Measurements from ENCODE around the gene GLT6D1.

GRCh38 chr9:135612437-135612836, 26.9 kb downstream of the GLT6D1 start:
- TF ChIP-seq CTCF (IDR thresholded peaks at IDR 0.05; ENCODE audit: insufficient read depth, low read depth, low read length) (no peak), EZH2 (IDR thresholded peaks at IDR 0.05; ENCODE audit: insufficient read depth, low read length) (no peak)

Measured in astrocyte (in vitro differentiated cells and primary cell).